GM23338 (cell line): ENCODE data around the gene LRRC28.

Source experiments
- CREB1 ChIP-seq: fragments of 250-450 bp; sonication (Bioruptor Pico); IDR thresholded peaks from 2 replicates; pipeline ENCODE4 v1.5.0; 2020; ENCODE audit warnings: low read depth, mild to moderate bottlenecking, moderate library complexity
- ETS1 ChIP-seq: IDR thresholded peaks from 2 replicates; pipeline ENCODE4 v1.6.1; 2016; ENCODE audit warnings: antibody characterized with exemption
- EZH2 ChIP-seq: fragments of 200-600 bp; sonication (generic); IDR thresholded peaks from one replicate; pipeline ENCODE4 v1.8.0; 2017; ENCODE audit warnings: antibody characterized with exemption, mild to moderate bottlenecking, low read depth; ENCODE audit not compliant: unreplicated experiment
- EZH2phosphoT487 ChIP-seq: fragments of 200-600 bp; sonication (generic); IDR thresholded peaks from one replicate; pipeline ENCODE4 v1.8.1; 2018; ENCODE audit warnings: antibody characterized with exemption; ENCODE audit not compliant: unreplicated experiment
- REST ChIP-seq: IDR thresholded peaks from one replicate; pipeline ENCODE4 v1.6.1; 2018; ENCODE audit warnings: antibody characterized with exemption; ENCODE audit not compliant: unreplicated experiment
- STAT1 ChIP-seq: IDR thresholded peaks from one replicate; pipeline ENCODE4 v1.6.1; 2016; ENCODE audit warnings: antibody characterized with exemption; ENCODE audit not compliant: unreplicated experiment
- ZNF331 ChIP-seq: fragments of 250-450 bp; sonication (Bioruptor Pico); IDR thresholded peaks from 2 replicates; pipeline ENCODE4 v1.5.0; 2020; ENCODE audit warnings: low read depth, mild to moderate bottlenecking, moderate library complexity
- TF ChIP-seq, protein P1 (sequence below), 2 experiments: fragments of 200-600 bp in 1 of 2; sonication (generic) in 1 of 2; conservative IDR thresholded peaks; 2 replicates each; pipeline versions ENCODE4 v1.5.1 to v1.6.1; 2016 to 2017; ENCODE audit warnings: antibody characterized with exemption in 2 of 2, low read depth in 2 of 2, mild to moderate bottlenecking in 2 of 2, moderate library complexity in 1 of 2

DNA sequence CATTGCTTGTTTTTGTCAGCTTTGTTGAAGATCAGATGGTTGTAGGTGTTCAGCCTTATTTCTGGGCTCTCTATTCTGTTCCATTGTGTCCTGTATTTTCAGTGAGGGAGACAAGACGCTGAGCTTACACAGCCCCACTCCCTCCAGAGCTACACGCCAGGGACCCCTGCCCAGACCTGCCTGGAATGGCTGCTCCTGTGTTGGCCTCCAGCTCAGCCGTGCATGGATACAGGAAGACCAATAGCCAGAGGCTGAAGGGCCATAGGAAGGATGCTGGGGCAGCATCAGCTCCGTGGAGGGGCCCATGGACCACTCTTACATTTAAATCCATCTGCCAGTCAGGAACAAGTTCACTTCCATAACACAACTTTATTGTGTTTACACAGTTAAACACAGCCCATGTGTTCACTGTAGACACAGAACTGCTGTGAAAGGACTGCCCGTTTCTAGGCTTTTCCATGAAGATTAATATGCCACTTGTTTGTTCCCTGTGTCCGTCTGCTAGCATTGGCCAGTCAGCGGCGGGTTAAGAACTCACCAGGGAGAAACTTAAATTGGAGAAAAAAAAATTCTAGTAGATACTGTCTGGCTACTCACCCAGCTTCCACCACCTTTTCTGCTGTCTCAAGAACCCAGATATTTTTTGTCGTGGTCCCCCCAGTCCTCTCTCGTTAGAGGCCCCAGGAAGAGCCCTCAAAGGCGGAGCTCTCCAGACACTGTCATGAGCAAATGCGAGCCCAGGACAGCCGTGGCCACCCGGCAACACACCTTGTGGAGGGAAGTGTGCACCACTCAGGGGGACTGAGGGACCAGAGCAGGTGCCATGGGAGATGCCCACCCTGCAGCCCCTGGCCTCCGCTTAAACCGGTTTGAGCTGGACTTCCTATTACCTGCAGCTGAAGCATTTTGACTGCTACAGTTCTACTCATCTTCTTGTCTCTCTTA is 172.2 kb downstream of the LRRC28 start:
- TF ChIP-seq, protein P1, sequence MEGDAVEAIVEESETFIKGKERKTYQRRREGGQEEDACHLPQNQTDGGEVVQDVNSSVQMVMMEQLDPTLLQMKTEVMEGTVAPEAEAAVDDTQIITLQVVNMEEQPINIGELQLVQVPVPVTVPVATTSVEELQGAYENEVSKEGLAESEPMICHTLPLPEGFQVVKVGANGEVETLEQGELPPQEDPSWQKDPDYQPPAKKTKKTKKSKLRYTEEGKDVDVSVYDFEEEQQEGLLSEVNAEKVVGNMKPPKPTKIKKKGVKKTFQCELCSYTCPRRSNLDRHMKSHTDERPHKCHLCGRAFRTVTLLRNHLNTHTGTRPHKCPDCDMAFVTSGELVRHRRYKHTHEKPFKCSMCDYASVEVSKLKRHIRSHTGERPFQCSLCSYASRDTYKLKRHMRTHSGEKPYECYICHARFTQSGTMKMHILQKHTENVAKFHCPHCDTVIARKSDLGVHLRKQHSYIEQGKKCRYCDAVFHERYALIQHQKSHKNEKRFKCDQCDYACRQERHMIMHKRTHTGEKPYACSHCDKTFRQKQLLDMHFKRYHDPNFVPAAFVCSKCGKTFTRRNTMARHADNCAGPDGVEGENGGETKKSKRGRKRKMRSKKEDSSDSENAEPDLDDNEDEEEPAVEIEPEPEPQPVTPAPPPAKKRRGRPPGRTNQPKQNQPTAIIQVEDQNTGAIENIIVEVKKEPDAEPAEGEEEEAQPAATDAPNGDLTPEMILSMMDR (conservative IDR thresholded peaks at IDR 0.05; ENCODE audit: low read depth in 2 of 2): no peak
- TF ChIP-seq EZH2 (no peak), ETS1 (no peak), CREB1 (CRISPR knock-in tag) (no peak), REST (no peak), STAT1 (no peak), EZH2phosphoT487 (no peak), ZNF331 (CRISPR knock-in tag) (no peak)
